ENCODE results near the gene SAFB2.
A peak's percentile ranks its signal among the peaks of the same experiment; 100 is the strongest.

Gene SAFB2

GRCh38 chr19:5560156-5560555 is 62.4 kb downstream of the SAFB2 start:
- DNase-seq (ENCODE audit: low spot score) = no peak
- no peak for TF ChIP-seq CTCF (IDR thresholded peaks at IDR 0.05; ENCODE audit: extremely low read depth, missing control alignments)

GRCh38 chr19:5559804-5560133 is 62.8 kb downstream of the SAFB2 start:
- DNase-seq (ENCODE audit: low spot score) = no peak
- TF ChIP-seq CTCF (IDR thresholded peaks at IDR 0.05; ENCODE audit: extremely low read depth, missing control alignments) = no peak

GRCh38 chr19:5558101-5558621 is 64.4 kb downstream of the SAFB2 start:
- TF ChIP-seq CTCF (IDR thresholded peaks at IDR 0.05; ENCODE audit: extremely low read depth, missing control alignments) = no peak

GRCh38 chr19:5557691-5558090 is 64.9 kb downstream of the SAFB2 start:
- DNase-seq (ENCODE audit: low spot score) = no peak
- no peak for TF ChIP-seq CTCF (IDR thresholded peaks at IDR 0.05; ENCODE audit: extremely low read depth, missing control alignments)

More at GRCh38 chr19:5558101-5558621, 64.4 kb downstream of the SAFB2 start:
- DNase-seq (ENCODE audit: low spot score) = no peak

- TF ChIP-seq CTCF (IDR thresholded peaks at IDR 0.05; ENCODE audit: extremely low read depth, missing control alignments) = no peak
- no peak for DNase-seq (ENCODE audit: low spot score)
Observed at GRCh38 chr19:5554828-5555227, 67.7 kb downstream of the SAFB2 start.

- DNase-seq (ENCODE audit: low spot score) = no peak
- no peak for TF ChIP-seq CTCF (IDR thresholded peaks at IDR 0.05; ENCODE audit: extremely low read depth, missing control alignments)
Observed at GRCh38 chr19:5553892-5554291, 68.7 kb downstream of the SAFB2 start.

- DNase-seq (ENCODE audit: low spot score) = peak; percentile 56
- TF ChIP-seq CTCF (IDR thresholded peaks at IDR 0.05; ENCODE audit: extremely low read depth, missing control alignments) = no peak
Observed at GRCh38 chr19:5547881-5548280, 74.7 kb downstream of the SAFB2 start.

All from GM20000 (cell line).